Esophagus squamous epithelium (tissue), 4 donors: Measurements from ENCODE around the gene PDE6B.

Source experiments
- CTCF ChIP-seq, 6 experiments: fragments of 450-650 bp in 4 of 6; fragments of 200-600 bp in 2 of 6; sonication (generic) in 2 of 6; IDR thresholded peaks; one replicate each; pipeline ENCODE4 v1.5.1; 2016 to 2019; ENCODE audit warnings: antibody characterized with exemption in 6 of 6, mild to moderate bottlenecking in 4 of 6, moderate library complexity in 4 of 6
- POLR2A ChIP-seq, 4 donors: fragments of 450-650 bp; IDR thresholded peaks; one replicate each; pipeline ENCODE4 v1.6.1; 2017; ENCODE audit warnings: antibody characterized with exemption in 4 of 4, mild to moderate bottlenecking in 4 of 4, moderate library complexity in 3 of 4

- TF ChIP-seq CTCF (IDR thresholded peaks at IDR 0.05), result no peak
- no peak for TF ChIP-seq POLR2A (IDR thresholded peaks at IDR 0.05)
These were observed 35.0 kb downstream of the PDE6B start for GRCh38 chr4:660401-660800.
